GM19043 (cell line): ENCODE measurements around the gene ZNF609.

Source experiments
- ATAC-seq: cut with Tn5 transposase; IDR thresholded peaks from one replicate; pipeline ENCODE4 v1.9.1; 2021; ENCODE audit warnings: low read depth; ENCODE audit not compliant: unreplicated experiment

ZNF609 gene

GRCh38 chr15:64710676-64711428 lies 250.5 kb downstream of the ZNF609 start:
- no peak for ATAC-seq

GRCh38 chr15:64712353-64712752 lies 252.0 kb downstream of the ZNF609 start:
- no peak for ATAC-seq

- no peak for ATAC-seq
Observed at GRCh38 chr15:64713592-64713991, 253.2 kb downstream of the ZNF609 start.

GRCh38 chr15:64716452-64716851 lies 256.1 kb downstream of the ZNF609 start:
- no peak for ATAC-seq

- ATAC-seq: no peak
Observed at GRCh38 chr15:64717130-64717529, 256.8 kb downstream of the ZNF609 start.

- no peak for ATAC-seq
Observed at GRCh38 chr15:64717735-64718495, 257.5 kb downstream of the ZNF609 start.

- no peak for ATAC-seq
Observed at GRCh38 chr15:64720188-64720587, 259.8 kb downstream of the ZNF609 start.

GRCh38 chr15:64730151-64730550 lies 269.8 kb downstream of the ZNF609 start:
- ATAC-seq: no peak

- ATAC-seq: no peak
Observed at GRCh38 chr15:64731012-64731804, 270.8 kb downstream of the ZNF609 start.

GRCh38 chr15:64731805-64732151 lies 271.4 kb downstream of the ZNF609 start:
- ATAC-seq: no peak

- no peak for ATAC-seq
Observed at GRCh38 chr15:64732156-64732860, 271.9 kb downstream of the ZNF609 start.
